MM.1S (cell line): Measurements from ENCODE around the gene SYNE4.

Source experiments
- EZH2phosphoT487 ChIP-seq: fragments of 300-600 bp; sonication (generic); IDR thresholded peaks from 2 replicates; pipeline ENCODE4 v1.6.1; 2018; ENCODE audit warnings: antibody characterized with exemption, low read length
- TF ChIP-seq, protein P1 (sequence below): fragments of 300-600 bp; sonication (generic); IDR thresholded peaks from 2 replicates; pipeline ENCODE4 v1.5.1; 2016; ENCODE audit warnings: antibody characterized with exemption, low read length, mixed read lengths

- TF ChIP-seq, protein P1, sequence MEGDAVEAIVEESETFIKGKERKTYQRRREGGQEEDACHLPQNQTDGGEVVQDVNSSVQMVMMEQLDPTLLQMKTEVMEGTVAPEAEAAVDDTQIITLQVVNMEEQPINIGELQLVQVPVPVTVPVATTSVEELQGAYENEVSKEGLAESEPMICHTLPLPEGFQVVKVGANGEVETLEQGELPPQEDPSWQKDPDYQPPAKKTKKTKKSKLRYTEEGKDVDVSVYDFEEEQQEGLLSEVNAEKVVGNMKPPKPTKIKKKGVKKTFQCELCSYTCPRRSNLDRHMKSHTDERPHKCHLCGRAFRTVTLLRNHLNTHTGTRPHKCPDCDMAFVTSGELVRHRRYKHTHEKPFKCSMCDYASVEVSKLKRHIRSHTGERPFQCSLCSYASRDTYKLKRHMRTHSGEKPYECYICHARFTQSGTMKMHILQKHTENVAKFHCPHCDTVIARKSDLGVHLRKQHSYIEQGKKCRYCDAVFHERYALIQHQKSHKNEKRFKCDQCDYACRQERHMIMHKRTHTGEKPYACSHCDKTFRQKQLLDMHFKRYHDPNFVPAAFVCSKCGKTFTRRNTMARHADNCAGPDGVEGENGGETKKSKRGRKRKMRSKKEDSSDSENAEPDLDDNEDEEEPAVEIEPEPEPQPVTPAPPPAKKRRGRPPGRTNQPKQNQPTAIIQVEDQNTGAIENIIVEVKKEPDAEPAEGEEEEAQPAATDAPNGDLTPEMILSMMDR: no peak
- TF ChIP-seq EZH2phosphoT487: no peak
Measured at GRCh38 chr19:36001605-36002004, 7.0 kb downstream of the SYNE4 start.
